Retinal pigment epithelial cell (primary cell): ENCODE results near the gene TRIM46.
A peak's percentile ranks its signal among the peaks of the same experiment; 100 is the strongest.
"Not testable (repeated sequence)": the region's sequence is repeated elsewhere in the genome, so short reads cannot be mapped to it uniquely, and the experiment has no call there.

Source experiments
- DNase-seq: peaks from one replicate; pipeline ENCODE4 v3.0.0-alpha.2; 2010; ENCODE audit warnings: low read depth
- H3K4me3 ChIP-seq: 2 replicates; pipeline ENCODE4 v1.5.1; 2011; ENCODE audit warnings: mild to moderate bottlenecking, low read length, control low read depth, moderate library complexity
- CTCF ChIP-seq: conservative IDR thresholded peaks from 2 replicates; pipeline ENCODE4 v1.5.1; 2011; ENCODE audit warnings: low read depth, low read length, control low read depth, inconsistent platforms

Gene TRIM46

GRCh38 chr1:155139895-155140629 is 33.6 kb upstream of the TRIM46 start, which contains the start of gene DPM3:
DPM3 (minus strand) TSS chr1:155140531; CDS start chr1:155140240, 291 bp downstream.
- DNase-seq, result no peak
- H3K4me3 ChIP-seq, result peak within 1 kb of the TSS; percentile 96
- TF ChIP-seq CTCF, result no peak

- no peak for DNase-seq
- no peak for TF ChIP-seq CTCF
- peak overlapping the region; percentile 96 for H3K4me3 ChIP-seq
Observed at GRCh38 chr1:155140630-155140953, 33.1 kb upstream of the TRIM46 start.

GRCh38 chr1:155141749-155142148 is 31.9 kb upstream of the TRIM46 start:
- TF ChIP-seq CTCF, result no peak
- H3K4me3 ChIP-seq, result no peak overlapping the region
- no peak for DNase-seq

GRCh38 chr1:155145491-155145890 is 28.2 kb upstream of the TRIM46 start:
- no peak for DNase-seq
- H3K4me3 ChIP-seq, result no peak overlapping the region
- no peak for TF ChIP-seq CTCF

GRCh38 chr1:155155996-155156643 is 17.5 kb upstream of the TRIM46 start:
- H3K4me3 ChIP-seq, DNase-seq: not testable (repeated sequence)

GRCh38 chr1:155158991-155159390 is 14.7 kb upstream of the TRIM46 start:
- no peak overlapping the region for H3K4me3 ChIP-seq
- no peak for TF ChIP-seq CTCF
- no peak for DNase-seq

GRCh38 chr1:155160128-155160527 is 13.5 kb upstream of the TRIM46 start:
- DNase-seq, result no peak
- no peak for TF ChIP-seq CTCF
- no peak overlapping the region for H3K4me3 ChIP-seq

- DNase-seq, H3K4me3 ChIP-seq: not testable (repeated sequence)
Observed at GRCh38 chr1:155162631-155163030, 11.0 kb upstream of the TRIM46 start.

- not testable (repeated sequence) for H3K4me3 ChIP-seq
Observed at GRCh38 chr1:155163785-155164184, 9.9 kb upstream of the TRIM46 start.

GRCh38 chr1:155164625-155165024 is 9.0 kb upstream of the TRIM46 start:
- H3K4me3 ChIP-seq, DNase-seq: not testable (repeated sequence)

More at GRCh38 chr1:155163785-155164184, 9.9 kb upstream of the TRIM46 start:
- not testable (repeated sequence) for DNase-seq
